GM12801 (cell line): ENCODE data around the gene VLDLR.

Experiments
- CTCF ChIP-seq: IDR thresholded peaks from one replicate; pipeline ENCODE4 v1.5.1; 2011; ENCODE audit warnings: control low read depth; ENCODE audit not compliant: insufficient read length; ENCODE audit errors: extremely low read depth

Gene VLDLR

GRCh38 chr9:2597483-2597882 is 24.1 kb upstream of the VLDLR start:
- no peak for TF ChIP-seq CTCF

- no peak for TF ChIP-seq CTCF
Measured at GRCh38 chr9:2599896-2600295, 21.7 kb upstream of the VLDLR start.

GRCh38 chr9:2600307-2600706 is 21.3 kb upstream of the VLDLR start:
- TF ChIP-seq CTCF = no peak

- TF ChIP-seq CTCF = no peak
Measured at GRCh38 chr9:2601785-2602378, 19.7 kb upstream of the VLDLR start.

GRCh38 chr9:2602704-2603116 is 18.9 kb upstream of the VLDLR start:
- TF ChIP-seq CTCF = no peak

- no peak for TF ChIP-seq CTCF
Measured at GRCh38 chr9:2603621-2604020, 18.0 kb upstream of the VLDLR start.

- no peak for TF ChIP-seq CTCF
Measured at GRCh38 chr9:2605246-2605645, 16.3 kb upstream of the VLDLR start.
